GM19099 (cell line): Measurements from ENCODE around the gene GALK2.

Experiments used
- POLR2A ChIP-seq: IDR thresholded peaks from 3 replicates; pipeline ENCODE4 v1.6.1; 2011; ENCODE audit warnings: low read depth; ENCODE audit not compliant: insufficient read length; ENCODE audit errors: extremely low read depth

The GALK2 gene

GRCh38 chr15:49169880-49170597 is at the start of gene GALK2:
GALK2 (plus strand) TSS chr15:49170247; CDS start chr15:49170323, 76 bp downstream.
- peak; percentile 82 for TF ChIP-seq POLR2A

GRCh38 chr15:49120832-49121231 is 49.2 kb upstream of the GALK2 start:
- no peak for TF ChIP-seq POLR2A

- TF ChIP-seq POLR2A: no peak
These were observed 48.1 kb upstream of the GALK2 start for GRCh38 chr15:49121901-49122300.

GRCh38 chr15:49122541-49123062 is 47.4 kb upstream of the GALK2 start:
- TF ChIP-seq POLR2A: no peak

- TF ChIP-seq POLR2A: no peak
These were observed 45.7 kb upstream of the GALK2 start for GRCh38 chr15:49124371-49124770.

- TF ChIP-seq POLR2A: no peak
These were observed 38.6 kb upstream of the GALK2 start for GRCh38 chr15:49131403-49131802.

GRCh38 chr15:49134683-49135341 is 35.2 kb upstream of the GALK2 start:
- TF ChIP-seq POLR2A: no peak

- TF ChIP-seq POLR2A: no peak
These were observed 34.6 kb upstream of the GALK2 start for GRCh38 chr15:49135342-49135857.

GRCh38 chr15:49135911-49136310 is 34.1 kb upstream of the GALK2 start:
- TF ChIP-seq POLR2A: no peak

GRCh38 chr15:49137861-49138260 is 32.2 kb upstream of the GALK2 start:
- TF ChIP-seq POLR2A: no peak

- no peak for TF ChIP-seq POLR2A
These were observed 24.1 kb upstream of the GALK2 start for GRCh38 chr15:49145651-49146609.

GRCh38 chr15:49148298-49148697 is 21.7 kb upstream of the GALK2 start:
- no peak for TF ChIP-seq POLR2A

- TF ChIP-seq POLR2A: no peak
These were observed 21.3 kb upstream of the GALK2 start for GRCh38 chr15:49148727-49149126.

- no peak for TF ChIP-seq POLR2A
These were observed 18.2 kb upstream of the GALK2 start for GRCh38 chr15:49151831-49152230.

- no peak for TF ChIP-seq POLR2A
These were observed 17.3 kb upstream of the GALK2 start for GRCh38 chr15:49152552-49153312.

- TF ChIP-seq POLR2A: no peak
These were observed 15.7 kb upstream of the GALK2 start for GRCh38 chr15:49154359-49154758.
